WTC11 (cell line): ENCODE measurements around the gene DNAI1. TPM values are rescaled to one million over a fixed set of nuclear protein-coding genes. Genes with fewer than 3 reads are reported as not detected.

Source experiments
- ATAC-seq: fragments of 200-7000 bp; cut with Tn5 transposase; 2 replicates; pipeline ENCODE4 v1.10.0; 2021; ENCODE audit warnings: mild to moderate bottlenecking, moderate library complexity
- CTCF ChIA-PET: fragments of 300-600 bp; sonication (Branson Sonifier 250); formaldehyde crosslinking; loops from one replicate; lab custom pipeline; 2021; ENCODE audit warnings: antibody characterized with exemption; lab: Charles Lee
- POLR2A ChIA-PET: fragments of 350-600 bp; sonication (Branson Sonifier 250); formaldehyde crosslinking; loops from one replicate; lab custom pipeline; 2021; ENCODE audit warnings: antibody characterized with exemption; lab: Charles Lee
- DNase-seq: peaks from one replicate; pipeline ENCODE4 v3.0.0; 2021; ENCODE audit warnings: low spot score
- H3K27ac Mint-ChIP-seq: 2 replicates; pipeline ENCODE4 v1.8.0; 2021; ENCODE audit warnings: mixed read lengths
- H3K27me3 Mint-ChIP-seq: 2 replicates; pipeline ENCODE4 v1.8.0; 2021; ENCODE audit warnings: low read depth, mild to moderate bottlenecking, moderate library complexity, mixed read lengths
- H3K36me3 Mint-ChIP-seq: 2 replicates; pipeline ENCODE4 v1.8.0; 2021; ENCODE audit warnings: mixed read lengths
- H3K4me1 Mint-ChIP-seq: 2 replicates; pipeline ENCODE4 v1.8.0; 2022; ENCODE audit warnings: mixed read lengths
- H3K4me3 Mint-ChIP-seq: 2 replicates; pipeline ENCODE4 v1.8.0; 2021; ENCODE audit warnings: mild to moderate bottlenecking, moderate library complexity, mixed read lengths
- H3K9me3 Mint-ChIP-seq: 2 replicates; pipeline ENCODE4 v1.8.0; 2021; ENCODE audit warnings: mixed read lengths
- AR ChIP-seq: fragments of 250-450 bp; sonication (Bioruptor Pico); IDR thresholded peaks from 2 replicates; pipeline ENCODE4 v1.9.0; 2021; ENCODE audit warnings: mild to moderate bottlenecking
- ATF3 ChIP-seq: sonication (generic); formaldehyde crosslinking; conservative IDR thresholded peaks from 2 replicates; pipeline ENCODE4 v1.8.1; 2022; ENCODE audit warnings: mild to moderate bottlenecking, missing genetic modification reagents
- CTCF ChIP-seq: fragments of 200-600 bp; IDR thresholded peaks from 2 replicates; pipeline ENCODE4 v1.8.0; 2022; ENCODE audit warnings: antibody characterized with exemption
- EMX1 ChIP-seq: fragments of 250-450 bp; sonication (Bioruptor Pico); IDR thresholded peaks from 2 replicates; pipeline ENCODE4 v1.8.0; 2021; ENCODE audit warnings: mild to moderate bottlenecking
- ESRRA ChIP-seq: sonication (generic); formaldehyde crosslinking; IDR thresholded peaks from 2 replicates; pipeline ENCODE4 v1.8.1; 2022; ENCODE audit warnings: mild to moderate bottlenecking, missing genetic modification reagents, borderline replicate concordance
- ETV6 ChIP-seq: sonication (generic); formaldehyde crosslinking; IDR thresholded peaks from 2 replicates; pipeline ENCODE4 v1.8.1; 2022; ENCODE audit warnings: mild to moderate bottlenecking, missing genetic modification reagents
- GABPB1 ChIP-seq: sonication (generic); formaldehyde crosslinking; IDR thresholded peaks from 2 replicates; pipeline ENCODE4 v1.8.1; 2023; ENCODE audit warnings: mild to moderate bottlenecking, missing genetic modification reagents
- JAZF1 ChIP-seq: fragments of 250-450 bp; sonication (Bioruptor Pico); IDR thresholded peaks from 2 replicates; pipeline ENCODE4 v1.9.0; 2021; ENCODE audit warnings: moderate library complexity, mild to moderate bottlenecking, inconsistent platforms
- KAT7 ChIP-seq: sonication (generic); formaldehyde crosslinking; IDR thresholded peaks from 2 replicates; pipeline ENCODE4 v1.8.1; 2023; ENCODE audit warnings: missing genetic modification reagents, mild to moderate bottlenecking, borderline replicate concordance
- NR2C2 ChIP-seq: sonication (generic); formaldehyde crosslinking; IDR thresholded peaks from 2 replicates; pipeline ENCODE4 v1.8.0; 2022; ENCODE audit warnings: mild to moderate bottlenecking, missing genetic modification reagents
- PRDM15 ChIP-seq: sonication (generic); formaldehyde crosslinking; IDR thresholded peaks from 2 replicates; pipeline ENCODE4 v1.8.0; 2022; ENCODE audit warnings: missing genetic modification reagents
- PREB ChIP-seq: sonication (generic); formaldehyde crosslinking; IDR thresholded peaks from 2 replicates; pipeline ENCODE4 v1.8.1; 2022; ENCODE audit warnings: mild to moderate bottlenecking, missing genetic modification reagents, moderate library complexity, borderline replicate concordance
- SOX15 ChIP-seq: fragments of 250-450 bp; sonication (Bioruptor Pico); IDR thresholded peaks from 2 replicates; pipeline ENCODE4 v1.9.0; 2021; ENCODE audit warnings: mild to moderate bottlenecking
- TCF7 ChIP-seq: sonication (generic); formaldehyde crosslinking; IDR thresholded peaks from 2 replicates; pipeline ENCODE4 v1.8.0; 2022; ENCODE audit warnings: mild to moderate bottlenecking, low read depth, missing genetic modification reagents, moderate library complexity
- ZBTB21 ChIP-seq: sonication (generic); formaldehyde crosslinking; IDR thresholded peaks from 2 replicates; pipeline ENCODE4 v1.8.1; 2023; ENCODE audit warnings: mild to moderate bottlenecking, missing genetic modification reagents, borderline replicate concordance
- ZNF317 ChIP-seq: sonication (generic); formaldehyde crosslinking; IDR thresholded peaks from 2 replicates; pipeline ENCODE4 v1.8.1; 2023; ENCODE audit warnings: low read depth, mild to moderate bottlenecking, moderate library complexity, missing genetic modification reagents, borderline replicate concordance
- ZNF532 ChIP-seq: fragments of 250-450 bp; sonication (Bioruptor Pico); IDR thresholded peaks from 2 replicates; pipeline ENCODE4 v1.9.0; 2021; ENCODE audit warnings: mild to moderate bottlenecking, borderline replicate concordance
- ZSCAN18 ChIP-seq: fragments of 250-450 bp; sonication (Bioruptor Pico); IDR thresholded peaks from 2 replicates; pipeline ENCODE4 v2.1.2; 2022; ENCODE audit warnings: mild to moderate bottlenecking, moderate library complexity
- total RNA-seq: library from RNA; stranded (reverse); gene quantifications from 3 replicates; pipeline ENCODE4 v1.2.3, GENCODE V29; 2021

Gene DNAI1
- total RNA-seq, 1 experiment from 2014 or later = 2.1 TPM

- POLR2A ChIA-PET = interaction anchor here (0.9 kb wide), 1 partner anchor 36 kb away, joined by 3 read pairs; no protein-coding TSS in a partner anchor
- no peaks in the 10 kb centered on the region for H3K36me3 Mint-ChIP-seq
- DNase-seq = no peak
- peaks cover 3% of the 10 kb centered on the region; the same call in 1 of the 2 replicates for H3K27me3 Mint-ChIP-seq
- H3K9me3 Mint-ChIP-seq = no peaks in the 10 kb centered on the region
- H3K27ac Mint-ChIP-seq = no peak overlapping the region; the same call in 1 of the 2 replicates
- TF ChIP-seq PREB (no peak), KAT7 (CRISPR knock-in tag) (no peak), SOX15 (CRISPR knock-in tag) (no peak), EMX1 (CRISPR knock-in tag) (no peak), ATF3 (CRISPR knock-in tag) (no peak), ZNF317 (no peak), CTCF (no peak), ZSCAN18 (CRISPR knock-in tag) (no peak), PRDM15 (CRISPR knock-in tag) (no peak), NR2C2 (no peak), ZBTB21 (CRISPR knock-in tag) (no peak), GABPB1 (CRISPR knock-in tag) (no peak)
- H3K4me3 Mint-ChIP-seq = no peak overlapping the region
- ATAC-seq = no peak
- peaks cover 40% of the 10 kb centered on the region for H3K4me1 Mint-ChIP-seq
- CTCF ChIA-PET = interaction anchor here (0.9 to 3.3 kb wide), 9 partner anchors 9 to 151 kb away, joined by 3 to 19 read pairs (median 6); no protein-coding TSS in a partner anchor
Observed at GRCh38 chr9:34555002-34555348, 96.4 kb downstream of the DNAI1 start.

- ChIA-PET CTCF (interaction anchor here (0.9 to 3.3 kb wide), 8 partner anchors 8 to 152 kb away, joined by 4 to 19 read pairs (median 6); no protein-coding TSS in a partner anchor), POLR2A (interaction anchor here (0.9 kb wide), 1 partner anchor 35 kb away, joined by 3 read pairs; no protein-coding TSS in a partner anchor)
- H3K36me3 Mint-ChIP-seq = no peaks in the 10 kb centered on the region
- H3K4me1 Mint-ChIP-seq = peaks cover 45% of the 10 kb centered on the region
- no peak overlapping the region for H3K27ac Mint-ChIP-seq
- H3K27me3 Mint-ChIP-seq = peaks cover 3% of the 10 kb centered on the region; the same call in 1 of the 2 replicates
- no peaks in the 10 kb centered on the region for H3K9me3 Mint-ChIP-seq
- DNase-seq (no peak), ATAC-seq (no peak)
- no peak overlapping the region for H3K4me3 Mint-ChIP-seq
- TF ChIP-seq ETV6 (CRISPR knock-in tag) = no peak
- TF ChIP-seq ESRRA (CRISPR knock-in tag) = no peak
- no peak for TF ChIP-seq TCF7 (CRISPR knock-in tag)
- no peak for TF ChIP-seq AR (CRISPR knock-in tag)
- TF ChIP-seq ZNF532 (CRISPR knock-in tag) = no peak
- TF ChIP-seq ZNF317 = no peak
- no peak for TF ChIP-seq JAZF1 (CRISPR knock-in tag)
Observed at GRCh38 chr9:34555500-34555899, 96.9 kb downstream of the DNAI1 start.
